NCI-H2107 (cell line): ENCODE data around the gene OMG.
"Not testable (repeated sequence)": the region's sequence is repeated elsewhere in the genome, so short reads cannot be mapped to it uniquely, and the experiment has no call there.

Experiments
- DNase-seq: peaks from one replicate; lab custom pipeline; 2025; lab: John Stamatoyannopoulos, UW

OMG gene

GRCh38 chr17:31297090-31297489, at the start of gene OMG:
Gene OMG, minus strand, starts transcription at chr17:31297239. Its CDS starts 908 bp downstream, at chr17:31296331.
- DNase-seq = no peak

GRCh38 chr17:31345191-31345747, 48.2 kb upstream of the OMG start:
- not testable (repeated sequence) for DNase-seq

GRCh38 chr17:31339906-31340661, 43.0 kb upstream of the OMG start:
- no peak for DNase-seq

GRCh38 chr17:31329221-31329620, 32.2 kb upstream of the OMG start:
- DNase-seq = no peak

- no peak for DNase-seq
Observed at GRCh38 chr17:31328160-31328535, 31.1 kb upstream of the OMG start.

GRCh38 chr17:31327534-31328159, 30.6 kb upstream of the OMG start:
- no peak for DNase-seq

- DNase-seq = no peak
Observed at GRCh38 chr17:31323551-31323950, 26.5 kb upstream of the OMG start.

- no peak for DNase-seq
Observed at GRCh38 chr17:31321966-31322365, 24.9 kb upstream of the OMG start.

- no peak for DNase-seq
Observed at GRCh38 chr17:31321481-31321880, 24.4 kb upstream of the OMG start, which contains the start of gene EVI2A. Gene EVI2A, minus strand, starts transcription at chr17:31321622. Its CDS starts 2,609 bp downstream, at chr17:31319013.

GRCh38 chr17:31320791-31321190, 23.8 kb upstream of the OMG start:
- DNase-seq = no peak

GRCh38 chr17:31320241-31320640, 23.2 kb upstream of the OMG start:
- no peak for DNase-seq

GRCh38 chr17:31318851-31319661, 22.0 kb upstream of the OMG start:
- no peak for DNase-seq

GRCh38 chr17:31318298-31318801, 21.3 kb upstream of the OMG start:
- DNase-seq = no peak

GRCh38 chr17:31314782-31315100, 17.7 kb upstream of the OMG start:
- no peak for DNase-seq

GRCh38 chr17:31313982-31314781, 17.1 kb upstream of the OMG start, which contains the start of gene EVI2B:
Gene EVI2B, minus strand, starts transcription at chr17:31314054. Its CDS starts 8,445 bp downstream, at chr17:31305609.
- DNase-seq = no peak

- DNase-seq = not testable (repeated sequence)
Observed at GRCh38 chr17:31312223-31312622, 15.2 kb upstream of the OMG start.

- no peak for DNase-seq
Observed at GRCh38 chr17:31311526-31311925, 14.5 kb upstream of the OMG start.

GRCh38 chr17:31310886-31311285, 13.8 kb upstream of the OMG start:
- no peak for DNase-seq

GRCh38 chr17:31310260-31310659, 13.2 kb upstream of the OMG start:
- no peak for DNase-seq

- no peak for DNase-seq
Observed at GRCh38 chr17:31309556-31309955, 12.5 kb upstream of the OMG start.
